ENCODE data around the gene SLN. TPM values are rescaled to one million over a fixed set of nuclear protein-coding genes. Genes with fewer than 3 reads are reported as not detected.

The SLN gene
- total RNA-seq, 1 donor from 2014 or later = not detected

GRCh38 chr11:107720303-107720774 lies 8.5 kb upstream of the SLN start:
- Histone ChIP-seq H3K4me2 (no peak overlapping the region), H3K27me3 (peaks cover 9% of the 10 kb centered on the region), H3K36me3 (no peaks in the 10 kb centered on the region), H3K9me3 (ENCODE audit: low read depth) (no peaks in the 10 kb centered on the region), H3K4me1 (no peaks in the 10 kb centered on the region), H4K20me1 (ENCODE audit: low read depth) (no peaks in the 10 kb centered on the region), H3K27ac (no peak overlapping the region), H3F3A (ENCODE audit: low read depth) (no peaks in the 10 kb centered on the region), H2AFZ (replicated peaks) (no peak overlapping the region), H3K4me3 (no peak overlapping the region), H3K9ac (no peak overlapping the region), H3K79me2 (ENCODE audit: low read depth) (no peaks in the 10 kb centered on the region)
- DNase-seq (ENCODE audit: low spot score) = no peak
- no peaks in the 10 kb centered on the region for H3K36me3 Mint-ChIP-seq
- peaks cover 3% of the 10 kb centered on the region for H3K9me3 Mint-ChIP-seq
- no peak overlapping the region for H3K4me3 Mint-ChIP-seq
- no peak overlapping the region for H3K27ac Mint-ChIP-seq
- TF ChIP-seq, protein P1, sequence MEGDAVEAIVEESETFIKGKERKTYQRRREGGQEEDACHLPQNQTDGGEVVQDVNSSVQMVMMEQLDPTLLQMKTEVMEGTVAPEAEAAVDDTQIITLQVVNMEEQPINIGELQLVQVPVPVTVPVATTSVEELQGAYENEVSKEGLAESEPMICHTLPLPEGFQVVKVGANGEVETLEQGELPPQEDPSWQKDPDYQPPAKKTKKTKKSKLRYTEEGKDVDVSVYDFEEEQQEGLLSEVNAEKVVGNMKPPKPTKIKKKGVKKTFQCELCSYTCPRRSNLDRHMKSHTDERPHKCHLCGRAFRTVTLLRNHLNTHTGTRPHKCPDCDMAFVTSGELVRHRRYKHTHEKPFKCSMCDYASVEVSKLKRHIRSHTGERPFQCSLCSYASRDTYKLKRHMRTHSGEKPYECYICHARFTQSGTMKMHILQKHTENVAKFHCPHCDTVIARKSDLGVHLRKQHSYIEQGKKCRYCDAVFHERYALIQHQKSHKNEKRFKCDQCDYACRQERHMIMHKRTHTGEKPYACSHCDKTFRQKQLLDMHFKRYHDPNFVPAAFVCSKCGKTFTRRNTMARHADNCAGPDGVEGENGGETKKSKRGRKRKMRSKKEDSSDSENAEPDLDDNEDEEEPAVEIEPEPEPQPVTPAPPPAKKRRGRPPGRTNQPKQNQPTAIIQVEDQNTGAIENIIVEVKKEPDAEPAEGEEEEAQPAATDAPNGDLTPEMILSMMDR (IDR thresholded peaks at IDR 0.05) = no peak
- TF ChIP-seq EZH2phosphoT487 (IDR thresholded peaks at IDR 0.05) = no peak
- no peak for TF ChIP-seq EZH2 (IDR thresholded peaks at IDR 0.05)
- peaks cover 14% of the 10 kb centered on the region for H3K4me1 Mint-ChIP-seq
- peaks cover 5% of the 10 kb centered on the region for H3K27me3 Mint-ChIP-seq (ENCODE audit: insufficient read depth, low read depth)

GRCh38 chr11:107719557-107720302 lies 7.9 kb upstream of the SLN start:
- Histone ChIP-seq H3F3A (ENCODE audit: low read depth) (no peaks in the 10 kb centered on the region), H3K4me2 (no peak overlapping the region), H3K36me3 (no peaks in the 10 kb centered on the region), H3K27ac (no peak overlapping the region), H2AFZ (replicated peaks) (peak overlapping the region; percentile 77), H3K27me3 (peaks cover 9% of the 10 kb centered on the region), H3K4me3 (no peak overlapping the region), H3K9me3 (ENCODE audit: low read depth) (no peaks in the 10 kb centered on the region), H4K20me1 (ENCODE audit: low read depth) (no peaks in the 10 kb centered on the region), H3K9ac (no peak overlapping the region), H3K79me2 (ENCODE audit: low read depth) (no peaks in the 10 kb centered on the region), H3K4me1 (no peaks in the 10 kb centered on the region)
- Mint-ChIP-seq H3K27ac (no peak overlapping the region), H3K4me1 (peaks cover 14% of the 10 kb centered on the region), H3K36me3 (no peaks in the 10 kb centered on the region), H3K27me3 (ENCODE audit: insufficient read depth, low read depth) (peaks cover 5% of the 10 kb centered on the region), H3K9me3 (peaks cover 3% of the 10 kb centered on the region), H3K4me3 (no peak overlapping the region)
- TF ChIP-seq EZH2 (IDR thresholded peaks at IDR 0.05) (no peak), EZH2phosphoT487 (IDR thresholded peaks at IDR 0.05) (no peak)
- TF ChIP-seq, protein P1 (IDR thresholded peaks at IDR 0.05) = no peak
- DNase-seq (ENCODE audit: low spot score) = no peak

GRCh38 chr11:107719073-107719472 lies 7.2 kb upstream of the SLN start:
- Histone ChIP-seq H3K4me3 (no peak overlapping the region), H2AFZ (replicated peaks) (peak overlapping the region; percentile 77)
- peaks cover 14% of the 10 kb centered on the region for H3K4me1 Mint-ChIP-seq

More at GRCh38 chr11:107719073-107719472, 7.2 kb upstream of the SLN start:
- H3K27ac ChIP-seq = no peak overlapping the region
- H3K4me2 ChIP-seq = no peak overlapping the region
- peaks cover 7% of the 10 kb centered on the region for H3K27me3 ChIP-seq
- H3K36me3 ChIP-seq = no peaks in the 10 kb centered on the region
- Mint-ChIP-seq H3K27ac (no peak overlapping the region), H3K36me3 (no peaks in the 10 kb centered on the region), H3K4me3 (no peak overlapping the region), H3K9me3 (peaks cover 3% of the 10 kb centered on the region), H3K27me3 (ENCODE audit: insufficient read depth, low read depth) (peaks cover 5% of the 10 kb centered on the region)
- H3K4me1 ChIP-seq = no peaks in the 10 kb centered on the region
- no peaks in the 10 kb centered on the region for H3K9me3 ChIP-seq (ENCODE audit: low read depth)
- no peaks in the 10 kb centered on the region for H3F3A ChIP-seq (ENCODE audit: low read depth)
- no peak overlapping the region for H3K9ac ChIP-seq
- H4K20me1 ChIP-seq (ENCODE audit: low read depth) = no peaks in the 10 kb centered on the region
- no peaks in the 10 kb centered on the region for H3K79me2 ChIP-seq (ENCODE audit: low read depth)
- DNase-seq (ENCODE audit: low spot score) = no peak
- TF ChIP-seq, protein P1 (IDR thresholded peaks at IDR 0.05) = no peak
- TF ChIP-seq EZH2 (IDR thresholded peaks at IDR 0.05) (no peak), EZH2phosphoT487 (IDR thresholded peaks at IDR 0.05) (no peak)
